ENCODE data around the gene ATXN1. TPM values are rescaled to one million over a fixed set of nuclear protein-coding genes. Genes with fewer than 3 reads are reported as not detected.
"Not testable (repeated sequence)": the region's sequence is repeated elsewhere in the genome, so short reads cannot be mapped to it uniquely, and the experiment has no call there.

ATXN1 gene
- total RNA-seq, 1 donor from 2014 or later, result 69.1 TPM

DNA sequence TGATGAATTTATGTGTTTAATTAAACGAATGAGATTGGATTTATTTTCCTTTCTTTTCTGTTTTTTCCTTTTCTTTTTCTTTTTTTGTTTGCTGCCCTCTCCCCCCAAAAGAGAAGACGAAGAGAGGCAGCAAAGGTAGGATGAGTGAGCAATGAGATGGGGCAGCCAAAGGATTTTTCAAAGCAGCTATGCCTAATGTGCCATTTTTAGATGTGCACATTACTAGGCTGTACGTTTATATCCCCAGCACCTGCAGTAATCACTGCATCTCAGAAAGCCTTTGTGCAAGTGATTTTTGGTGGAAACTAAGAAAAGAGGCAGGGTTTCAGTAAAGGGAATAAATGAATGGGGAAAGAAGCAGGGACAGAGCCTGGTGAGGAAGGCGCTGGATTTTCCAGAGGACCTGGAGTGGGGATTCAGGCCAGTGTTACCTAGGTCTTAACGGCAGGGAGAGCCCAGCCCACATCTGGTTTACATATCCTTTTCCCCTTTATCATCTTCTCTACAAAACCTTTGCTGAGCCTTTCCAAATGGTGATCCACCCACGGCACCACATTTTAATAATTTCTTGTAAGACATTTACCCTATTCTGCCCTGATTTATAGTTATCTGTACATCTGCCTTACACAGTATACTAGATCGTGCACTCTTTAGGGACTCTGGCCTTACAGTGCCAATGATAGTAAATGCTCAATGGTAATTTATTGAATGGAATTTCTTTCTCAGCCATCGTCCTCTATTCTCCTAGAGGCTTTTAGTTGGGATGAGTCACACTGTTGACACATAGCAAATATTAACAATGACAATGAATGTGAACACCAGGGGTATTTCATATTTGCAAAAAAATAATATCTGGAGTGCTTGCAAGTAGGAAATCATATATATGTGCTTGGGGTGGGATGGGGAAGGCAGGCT lies 38.3 kb upstream of the ATXN1 start:
- Mint-ChIP-seq H3K9me3 (no peaks in the 10 kb centered on the region), H3K27ac (no peak overlapping the region), H3K4me3 (ENCODE audit: low read depth) (no peak overlapping the region), H3K4me1 (ENCODE audit: low read depth) (peaks cover 26% of the 10 kb centered on the region), H3K27me3 (ENCODE audit: low read depth) (peaks cover 17% of the 10 kb centered on the region), H3K36me3 (ENCODE audit: low read depth) (no peaks in the 10 kb centered on the region)
- intact Hi-C loops (cut with micrococcal nuclease), result loop anchor here (2.0 kb wide), 1 partner anchor 33 kb away; no protein-coding TSS in a partner anchor
- no peak for DNase-seq (ENCODE audit: low spot score)

DNA sequence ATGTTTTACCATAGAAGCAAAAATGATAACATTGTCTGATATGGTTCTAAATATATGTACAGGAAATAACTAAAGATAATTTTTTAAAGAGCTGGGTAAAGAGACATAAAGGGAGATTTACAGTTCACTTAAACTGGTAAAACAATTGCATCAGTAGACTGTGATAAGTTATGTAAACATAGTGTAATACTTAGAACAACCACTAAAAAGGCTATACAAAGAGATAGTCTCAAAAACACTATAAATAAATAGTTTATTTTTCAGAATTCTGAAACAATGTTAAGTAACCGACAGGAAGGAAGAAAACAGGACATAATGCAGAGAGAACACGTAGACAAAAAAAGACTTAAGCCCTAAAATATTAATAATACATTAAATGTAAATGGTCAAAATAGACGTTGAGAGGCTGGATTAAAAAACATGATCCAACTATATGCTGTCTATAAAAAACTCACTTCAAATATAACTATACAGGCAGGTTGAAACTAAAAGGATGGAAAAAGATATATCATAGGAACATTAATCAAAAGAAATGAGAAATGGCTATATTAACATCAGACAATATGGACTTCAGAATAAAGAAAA lies 32.7 kb upstream of the ATXN1 start:
- no peak overlapping the region for H3K4me3 Mint-ChIP-seq (ENCODE audit: low read depth)
- H3K4me1 Mint-ChIP-seq (ENCODE audit: low read depth), result no peaks in the 10 kb centered on the region
- H3K27ac Mint-ChIP-seq, result no peak overlapping the region
- H3K27me3 Mint-ChIP-seq (ENCODE audit: low read depth), result peaks cover 32% of the 10 kb centered on the region
- no peaks in the 10 kb centered on the region for H3K36me3 Mint-ChIP-seq (ENCODE audit: low read depth)
- intact Hi-C loops (cut with micrococcal nuclease), result no loop called here
- DNase-seq (ENCODE audit: low spot score), result no peak
- no peaks in the 10 kb centered on the region for H3K9me3 Mint-ChIP-seq

DNA sequence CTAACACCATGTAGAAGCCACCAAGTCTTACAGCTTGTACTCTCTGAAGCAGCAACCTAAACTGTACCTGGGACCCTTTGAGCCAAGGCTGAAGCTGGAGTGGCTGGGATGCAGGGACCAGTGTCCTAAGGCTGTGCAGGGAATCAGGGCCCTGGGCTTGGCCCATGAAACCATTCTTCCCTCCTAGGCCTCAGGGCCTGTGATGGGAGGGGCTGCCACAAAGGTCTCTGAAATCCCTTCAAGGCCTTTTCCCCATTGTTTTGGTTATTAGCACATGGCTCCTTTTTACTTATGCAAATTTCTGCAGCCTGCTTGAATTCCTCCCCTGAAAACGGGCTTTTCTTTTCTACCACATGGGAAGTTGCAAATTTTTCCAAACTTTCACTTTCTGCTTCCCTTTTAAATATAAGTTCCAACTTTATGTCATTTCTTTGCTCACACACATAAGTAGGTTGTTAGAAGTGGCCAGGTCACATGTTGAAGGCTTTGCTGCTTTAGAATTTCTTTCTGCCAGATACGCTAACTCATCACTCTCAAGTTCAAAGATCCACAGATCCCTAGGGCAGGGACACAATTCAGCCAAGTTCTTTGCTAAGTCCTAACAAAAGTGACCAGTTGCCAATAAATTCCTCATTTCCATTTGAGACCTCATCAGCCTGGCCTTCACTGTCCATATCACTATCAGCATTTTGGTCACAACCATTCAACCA lies 28.2 kb upstream of the ATXN1 start:
- H3K4me1 Mint-ChIP-seq (ENCODE audit: low read depth), result no peaks in the 10 kb centered on the region
- intact Hi-C loops (cut with micrococcal nuclease), result no loop called here
- no peak overlapping the region for H3K27ac Mint-ChIP-seq
- DNase-seq (ENCODE audit: low spot score), result no peak
- no peak overlapping the region for H3K4me3 Mint-ChIP-seq (ENCODE audit: low read depth)
- peaks cover 15% of the 10 kb centered on the region for H3K9me3 Mint-ChIP-seq
- H3K27me3 Mint-ChIP-seq (ENCODE audit: low read depth), result peaks cover 21% of the 10 kb centered on the region
- H3K36me3 Mint-ChIP-seq (ENCODE audit: low read depth), result no peaks in the 10 kb centered on the region

DNA sequence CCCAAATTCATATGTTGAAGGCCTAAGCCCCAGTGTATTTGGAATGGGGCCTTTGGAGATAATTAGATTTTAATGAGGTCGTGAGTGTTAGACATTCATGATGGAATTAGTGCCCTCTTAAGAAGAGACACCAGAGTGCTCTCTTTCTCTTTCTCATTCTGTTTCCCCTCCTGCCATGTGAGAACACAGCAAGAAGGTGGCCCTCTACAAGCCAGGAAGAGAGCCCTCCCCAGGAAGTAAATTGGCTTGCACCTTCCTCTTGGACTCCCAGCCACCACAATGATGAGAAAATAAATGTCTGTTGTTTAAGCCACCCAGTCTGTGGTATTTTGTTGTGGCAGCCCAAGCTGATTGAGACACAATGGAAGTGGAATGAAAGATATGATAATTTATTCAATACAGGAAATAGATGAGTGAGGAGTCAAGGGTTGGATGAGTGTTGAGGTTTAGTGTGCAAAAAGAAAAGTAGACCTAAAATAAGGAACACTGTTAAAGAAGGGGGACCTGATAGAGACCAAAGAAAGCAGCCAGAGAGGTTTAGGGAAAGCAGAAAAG lies 25.9 kb upstream of the ATXN1 start:
- no peaks in the 10 kb centered on the region for H3K4me1 Mint-ChIP-seq (ENCODE audit: low read depth)
- intact Hi-C loops (cut with micrococcal nuclease), result no loop called here
- H3K27ac Mint-ChIP-seq, result no peak overlapping the region
- no peak overlapping the region for H3K4me3 Mint-ChIP-seq (ENCODE audit: low read depth)
- no peaks in the 10 kb centered on the region for H3K36me3 Mint-ChIP-seq (ENCODE audit: low read depth)
- no peak for DNase-seq (ENCODE audit: low spot score)
- H3K27me3 Mint-ChIP-seq (ENCODE audit: low read depth), result peaks cover 6% of the 10 kb centered on the region
- H3K9me3 Mint-ChIP-seq, result peaks cover 15% of the 10 kb centered on the region

DNA sequence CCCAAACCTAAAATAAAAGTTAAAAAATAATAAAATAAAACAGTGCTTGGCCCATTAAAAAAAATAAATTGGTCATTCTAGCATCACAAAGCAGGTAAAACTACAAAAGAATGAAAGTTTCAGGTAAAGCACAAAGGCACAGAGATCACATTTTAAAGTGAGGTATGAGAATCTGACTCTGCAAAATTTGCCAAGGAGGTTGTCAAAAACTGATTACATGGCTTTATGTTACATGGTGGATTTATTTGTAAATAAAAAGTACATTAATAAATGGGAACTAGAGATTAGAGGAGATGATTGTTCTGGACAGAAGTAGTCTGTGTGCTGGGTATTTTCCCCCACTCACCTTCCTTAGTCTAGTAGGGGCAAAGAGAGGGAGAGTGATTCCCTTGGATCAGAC lies 24.2 kb upstream of the ATXN1 start:
- Mint-ChIP-seq H3K36me3 (ENCODE audit: low read depth) (no peaks in the 10 kb centered on the region), H3K9me3 (peaks cover 15% of the 10 kb centered on the region), H3K27ac (no peak overlapping the region), H3K27me3 (ENCODE audit: low read depth) (peaks cover 5% of the 10 kb centered on the region), H3K4me3 (ENCODE audit: low read depth) (no peak overlapping the region), H3K4me1 (ENCODE audit: low read depth) (no peaks in the 10 kb centered on the region)
- no peak for DNase-seq (ENCODE audit: low spot score)
- intact Hi-C loops (cut with micrococcal nuclease), result no loop called here

DNA sequence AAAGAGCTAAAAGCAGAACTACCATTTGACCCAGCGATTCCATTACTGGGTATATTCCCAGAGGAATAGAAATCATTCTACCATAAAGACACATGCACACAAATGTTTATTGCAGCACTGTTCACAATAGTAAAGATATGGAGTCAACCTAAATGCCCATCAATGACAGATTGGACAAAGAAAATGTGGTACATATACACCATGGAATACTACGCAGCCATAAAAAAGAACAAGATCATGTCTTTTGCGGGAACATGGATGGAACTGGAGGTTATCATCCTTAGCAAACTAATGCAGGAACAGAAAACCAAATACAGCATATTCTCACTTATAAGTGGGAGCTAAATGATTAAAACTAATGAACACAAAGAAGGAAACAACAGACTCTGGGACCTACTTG lies 23.7 kb upstream of the ATXN1 start:
- H3K27ac Mint-ChIP-seq; intact Hi-C loops (cut with micrococcal nuclease); DNase-seq (ENCODE audit: low spot score); H3K4me3 Mint-ChIP-seq (ENCODE audit: low read depth); H3K36me3 Mint-ChIP-seq (ENCODE audit: low read depth); H3K27me3 Mint-ChIP-seq (ENCODE audit: low read depth); H3K4me1 Mint-ChIP-seq (ENCODE audit: low read depth): not testable (repeated sequence)
- H3K9me3 Mint-ChIP-seq, result peaks cover 15% of the 10 kb centered on the region

DNA sequence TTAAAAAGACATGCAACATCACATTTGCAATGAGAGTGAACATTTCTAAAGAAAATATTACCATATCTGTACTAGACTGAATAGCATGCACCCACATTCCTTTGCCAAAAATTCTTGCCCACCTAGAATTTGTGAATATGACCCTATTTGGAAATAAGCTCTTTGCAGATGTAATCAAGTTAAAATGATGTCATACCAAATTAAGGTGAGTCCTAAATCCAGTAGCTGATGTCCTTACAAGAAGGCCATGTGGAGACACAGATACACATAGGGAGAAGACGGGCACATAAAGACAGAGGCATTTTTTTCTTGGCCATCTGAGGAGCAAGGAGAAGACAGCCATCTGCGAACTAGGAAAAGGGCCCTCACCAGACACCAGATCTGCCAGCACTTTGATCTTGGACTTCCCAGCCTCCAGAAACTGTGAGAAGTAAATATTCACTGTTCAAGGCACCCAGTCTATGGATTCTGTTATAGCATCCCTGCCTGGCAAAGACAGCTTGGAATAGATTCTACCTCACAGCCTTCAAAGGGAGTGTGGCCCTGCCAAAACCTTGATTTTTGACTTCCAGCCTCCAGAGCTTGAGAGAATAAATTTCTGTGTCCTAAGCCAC lies 22.8 kb upstream of the ATXN1 start:
- Mint-ChIP-seq H3K36me3 (ENCODE audit: low read depth) (no peaks in the 10 kb centered on the region), H3K4me1 (ENCODE audit: low read depth) (no peaks in the 10 kb centered on the region), H3K27me3 (ENCODE audit: low read depth) (peaks cover 8% of the 10 kb centered on the region), H3K4me3 (ENCODE audit: low read depth) (no peak overlapping the region), H3K27ac (no peak overlapping the region), H3K9me3 (peaks cover 15% of the 10 kb centered on the region)
- intact Hi-C loops (cut with micrococcal nuclease), result no loop called here
- no peak for DNase-seq (ENCODE audit: low spot score)

DNA sequence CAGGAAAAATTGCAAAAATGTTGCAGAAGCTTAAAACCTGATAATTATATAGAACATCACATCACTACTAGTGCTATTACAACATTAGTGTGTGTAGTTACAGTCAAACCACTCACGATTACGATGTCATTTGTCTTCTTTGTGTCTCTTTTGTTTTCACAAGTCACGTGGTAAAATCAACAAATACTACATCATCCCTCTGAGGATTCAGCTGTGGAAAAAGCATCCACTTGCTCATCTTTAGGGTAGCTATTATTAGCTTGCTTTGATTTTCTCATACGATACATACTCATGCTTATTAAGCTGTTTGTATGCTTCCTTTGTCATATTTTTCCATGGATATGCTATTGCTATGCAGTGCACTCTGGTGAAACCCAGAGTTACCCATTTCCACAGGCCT lies 22.2 kb upstream of the ATXN1 start:
- no peak for DNase-seq (ENCODE audit: low spot score)
- Mint-ChIP-seq H3K9me3 (peaks cover 15% of the 10 kb centered on the region), H3K27ac (no peak overlapping the region), H3K4me1 (ENCODE audit: low read depth) (no peaks in the 10 kb centered on the region), H3K36me3 (ENCODE audit: low read depth) (no peaks in the 10 kb centered on the region), H3K27me3 (ENCODE audit: low read depth) (peaks cover 8% of the 10 kb centered on the region), H3K4me3 (ENCODE audit: low read depth) (no peak overlapping the region)
- intact Hi-C loops (cut with micrococcal nuclease), result no loop called here

DNA sequence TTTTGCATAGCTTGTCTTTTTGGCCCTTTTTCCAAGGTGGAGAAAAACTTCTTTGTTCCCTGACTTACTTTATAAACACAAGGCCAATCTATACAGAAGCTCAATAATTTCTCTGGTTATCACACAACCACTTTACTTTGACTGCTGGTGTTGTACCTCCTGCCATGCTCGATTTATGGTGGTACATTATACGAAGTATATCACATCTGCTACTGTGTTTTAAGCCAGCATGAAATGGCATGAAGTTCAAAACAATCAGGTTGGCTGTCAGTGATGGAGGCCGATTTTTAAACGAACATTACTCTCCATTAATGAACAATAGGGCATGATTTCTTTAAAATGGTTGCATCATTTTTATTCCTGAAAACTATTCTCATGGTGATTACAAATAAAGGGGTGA lies 21.0 kb upstream of the ATXN1 start:
- intact Hi-C loops (cut with micrococcal nuclease), result no loop called here
- Mint-ChIP-seq H3K4me1 (ENCODE audit: low read depth) (no peaks in the 10 kb centered on the region), H3K4me3 (ENCODE audit: low read depth) (no peak overlapping the region), H3K9me3 (peaks cover 8% of the 10 kb centered on the region), H3K27ac (no peak overlapping the region), H3K27me3 (ENCODE audit: low read depth) (peaks cover 9% of the 10 kb centered on the region), H3K36me3 (ENCODE audit: low read depth) (no peaks in the 10 kb centered on the region)
- DNase-seq (ENCODE audit: low spot score), result no peak

DNA sequence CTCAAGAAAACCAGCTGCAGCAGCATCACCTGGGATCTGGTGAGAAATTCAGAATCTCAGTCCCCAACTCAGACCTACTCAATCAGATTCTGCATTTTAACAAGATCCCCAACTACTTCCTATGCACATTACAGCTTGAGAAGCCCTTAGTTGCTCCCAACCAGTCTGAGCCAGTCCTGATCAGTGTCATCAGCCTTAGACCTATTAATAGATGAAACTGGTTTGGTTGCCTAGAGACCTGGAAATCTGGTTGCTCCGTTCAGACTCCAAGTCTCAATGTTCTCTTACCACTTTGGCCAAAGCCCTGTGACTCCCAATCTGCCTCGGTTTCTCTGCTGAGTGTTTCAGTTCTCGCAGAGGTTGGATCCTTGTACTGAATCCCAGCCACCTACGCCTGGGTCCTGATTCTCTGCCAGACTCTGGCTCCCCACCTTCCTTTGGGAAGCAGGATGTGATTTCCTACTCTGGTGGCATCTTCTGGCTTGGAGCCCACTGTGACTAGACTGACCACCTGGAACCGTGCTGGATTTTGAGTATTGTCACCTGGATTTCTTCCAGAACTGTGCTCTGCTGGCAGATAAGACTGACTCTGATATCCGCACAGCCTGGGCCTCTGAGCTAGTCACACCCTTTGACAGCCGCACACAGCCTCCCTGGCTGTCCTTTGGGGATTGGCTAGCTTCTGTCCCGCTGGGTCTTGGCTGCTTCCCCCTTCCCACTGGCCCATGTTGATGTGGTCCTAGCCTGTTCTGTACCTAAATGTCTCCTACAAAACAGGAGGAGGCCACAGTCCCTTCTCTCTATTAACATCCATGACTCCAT lies 20.3 kb upstream of the ATXN1 start:
- H3K4me3 Mint-ChIP-seq (ENCODE audit: low read depth), result no peak overlapping the region
- H3K27ac Mint-ChIP-seq, result no peak overlapping the region

DNA sequence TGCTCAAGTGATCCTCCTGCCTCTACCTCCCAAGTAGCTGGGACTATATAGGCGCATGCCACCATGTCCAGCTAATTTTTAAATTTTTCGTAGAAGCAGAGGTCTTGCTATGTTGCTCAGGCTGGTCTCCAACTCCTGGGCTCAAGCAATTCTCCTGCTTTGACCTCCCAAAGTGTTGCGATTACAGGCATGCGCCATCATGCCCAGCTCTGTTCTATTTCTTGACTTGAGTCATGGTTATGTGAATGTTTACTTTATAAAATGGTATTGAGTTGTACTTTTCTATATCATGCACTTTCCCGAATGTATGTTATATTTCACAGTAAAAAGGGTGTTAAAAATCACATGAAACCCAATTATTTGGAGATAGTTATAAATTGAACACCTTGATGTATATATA lies 17.3 kb upstream of the ATXN1 start:
- DNase-seq (ENCODE audit: low spot score), result no peak
- no peaks in the 10 kb centered on the region for H3K36me3 Mint-ChIP-seq (ENCODE audit: low read depth)
- H3K4me1 Mint-ChIP-seq (ENCODE audit: low read depth), result no peaks in the 10 kb centered on the region
- peaks cover 4% of the 10 kb centered on the region for H3K9me3 Mint-ChIP-seq
- H3K27me3 Mint-ChIP-seq (ENCODE audit: low read depth), result peaks cover 9% of the 10 kb centered on the region
- intact Hi-C loops (cut with micrococcal nuclease), result loop anchor here (10.0 kb wide), 1 partner anchor 544 kb away; the partner anchor contains the start of gene GMPR
- no peak overlapping the region for H3K27ac Mint-ChIP-seq
- no peak overlapping the region for H3K4me3 Mint-ChIP-seq (ENCODE audit: low read depth)

More for the DNA sequence above, 20.3 kb upstream of the ATXN1 start:
- Mint-ChIP-seq H3K4me1 (ENCODE audit: low read depth) (no peaks in the 10 kb centered on the region), H3K36me3 (ENCODE audit: low read depth) (no peaks in the 10 kb centered on the region), H3K27me3 (ENCODE audit: low read depth) (peaks cover 9% of the 10 kb centered on the region), H3K9me3 (peaks cover 4% of the 10 kb centered on the region)
- intact Hi-C loops (cut with micrococcal nuclease), result no loop called here
- DNase-seq (ENCODE audit: low spot score), result no peak

DNA sequence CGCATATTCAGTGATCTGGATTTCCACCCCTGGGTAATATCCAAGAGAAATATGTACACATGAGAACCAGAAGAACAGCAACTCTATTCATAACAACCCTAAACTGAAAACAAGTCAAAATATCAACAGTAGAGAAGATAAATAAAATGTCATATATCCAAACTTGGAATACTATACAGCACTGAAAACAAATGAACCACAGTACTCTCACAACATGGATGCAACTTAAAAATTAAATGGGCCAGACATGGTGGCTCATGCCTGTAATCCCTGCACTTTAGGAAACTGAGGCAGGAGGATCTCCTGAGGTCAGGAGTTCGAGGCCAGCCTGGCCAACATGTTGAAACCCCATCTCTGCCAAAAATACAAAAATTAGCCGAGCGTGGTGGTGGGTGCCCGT lies 16.5 kb upstream of the ATXN1 start:
- no peaks in the 10 kb centered on the region for H3K4me1 Mint-ChIP-seq (ENCODE audit: low read depth)
- H3K4me3 Mint-ChIP-seq (ENCODE audit: low read depth), result no peak overlapping the region
- peaks cover 4% of the 10 kb centered on the region for H3K9me3 Mint-ChIP-seq
- H3K36me3 Mint-ChIP-seq (ENCODE audit: low read depth), result no peaks in the 10 kb centered on the region
- H3K27ac Mint-ChIP-seq, result no peak overlapping the region
- intact Hi-C loops (cut with micrococcal nuclease), result loop anchor here (10.0 kb wide), 1 partner anchor 543 kb away; the partner anchor contains the start of gene GMPR
- peaks cover 11% of the 10 kb centered on the region for H3K27me3 Mint-ChIP-seq (ENCODE audit: low read depth)
- DNase-seq (ENCODE audit: low spot score), result no peak

Data from activated T-helper 2 cell treated with anti-CD3 and anti-CD28 coated beads, Interferon-gamma antibody, Interleukin-2, Interleukin-4, amounts not matched to agents 10 μg/mL and 5 μg/mL and 100 μg/mL, durations not matched to agents 14 hours and 24 hours and 36 hours (primary cell).